HK-2 (cell line): ENCODE results near the gene FAM222A.

Source experiments
- DNase-seq: peaks from one replicate; pipeline ENCODE4 v3.0.0-alpha.2; 2018; ENCODE audit not compliant: unreplicated experiment

The FAM222A gene

GRCh38 chr12:109797905-109798669 lies 84.5 kb downstream of the FAM222A start:
- no peak for DNase-seq

- DNase-seq = no peak
These were observed 85.1 kb downstream of the FAM222A start for GRCh38 chr12:109798691-109799090.

- no peak for DNase-seq
These were observed 86.9 kb downstream of the FAM222A start for GRCh38 chr12:109800536-109800935.

- DNase-seq = no peak
These were observed 89.2 kb downstream of the FAM222A start for GRCh38 chr12:109802828-109803227.

GRCh38 chr12:109803678-109804077 lies 90.1 kb downstream of the FAM222A start:
- DNase-seq = no peak

- peak; percentile 51 for DNase-seq
These were observed 91.5 kb downstream of the FAM222A start for GRCh38 chr12:109804820-109805761.

- DNase-seq = no peak
These were observed 94.5 kb downstream of the FAM222A start for GRCh38 chr12:109807954-109808643.

- no peak for DNase-seq
These were observed 95.4 kb downstream of the FAM222A start for GRCh38 chr12:109808876-109809646.

GRCh38 chr12:109810954-109811623 lies 97.5 kb downstream of the FAM222A start:
- no peak for DNase-seq

GRCh38 chr12:109811624-109811995 lies 98.0 kb downstream of the FAM222A start:
- no peak for DNase-seq

GRCh38 chr12:109813810-109814416 lies 100.3 kb downstream of the FAM222A start:
- DNase-seq = no peak

GRCh38 chr12:109814600-109815150 lies 101.0 kb downstream of the FAM222A start:
- DNase-seq = no peak

GRCh38 chr12:109815225-109815624 lies 101.6 kb downstream of the FAM222A start:
- DNase-seq = no peak

GRCh38 chr12:109815757-109816617 lies 102.4 kb downstream of the FAM222A start:
- DNase-seq = no peak

- DNase-seq = no peak
These were observed 103.2 kb downstream of the FAM222A start for GRCh38 chr12:109816870-109817269.

- no peak for DNase-seq
These were observed 104.1 kb downstream of the FAM222A start for GRCh38 chr12:109817627-109818231.

- DNase-seq = no peak
These were observed 104.6 kb downstream of the FAM222A start for GRCh38 chr12:109818253-109818652.

- no peak for DNase-seq
These were observed 105.4 kb downstream of the FAM222A start for GRCh38 chr12:109818905-109819500.
